HG02588 (cell line): Measurements from ENCODE around the gene PIM2.

ENCODE experiments used
- ATAC-seq: cut with Tn5 transposase; IDR thresholded peaks from one replicate; pipeline ENCODE4 v1.9.1; 2021; ENCODE audit warnings: mild to moderate bottlenecking, moderate library complexity; ENCODE audit not compliant: unreplicated experiment

PIM2 gene

DNA sequence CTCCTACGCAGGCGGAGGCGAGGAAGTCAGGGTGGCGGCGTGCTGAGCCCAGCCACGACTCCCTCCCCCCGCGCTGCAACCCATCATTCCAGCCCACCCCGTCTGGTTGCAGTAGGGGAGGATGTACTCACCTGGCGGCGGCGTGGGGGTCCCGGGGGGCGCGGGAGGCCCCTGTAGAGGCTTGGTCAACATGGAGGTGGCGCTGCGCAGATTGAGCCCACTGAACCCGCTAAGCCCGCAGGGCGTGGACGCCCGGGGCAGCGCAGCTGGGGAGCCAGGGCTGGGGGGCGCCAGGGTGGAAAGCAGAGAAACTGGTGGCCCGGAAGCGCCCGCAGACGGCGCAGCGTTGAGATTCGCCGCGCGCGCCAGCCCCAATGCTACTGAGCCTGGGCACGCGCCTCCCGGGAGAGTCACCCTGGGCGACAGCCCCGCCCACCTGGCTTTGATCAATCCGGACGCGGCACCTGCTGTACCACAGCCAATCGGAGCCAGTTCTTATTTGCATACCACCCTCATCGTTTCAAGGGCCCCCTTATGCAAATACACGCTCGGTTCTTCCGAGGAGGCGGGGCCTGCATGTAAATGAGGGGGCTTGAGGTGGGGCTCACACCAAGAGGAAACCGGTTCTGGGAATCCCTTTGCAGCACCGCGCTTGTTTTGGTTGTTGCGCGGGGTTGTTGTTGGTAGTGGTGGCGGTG is at the start of gene PIM2:
Gene PIM2, minus strand, starts transcription at position 382 of the 698 bp plus-strand sequence. Its CDS starts 190 bp downstream, at position 192.
- peak; percentile 73 for ATAC-seq

GRCh38 chrX:48968377-48968776 is 49.6 kb upstream of the PIM2 start:
- no peak for ATAC-seq

DNA sequence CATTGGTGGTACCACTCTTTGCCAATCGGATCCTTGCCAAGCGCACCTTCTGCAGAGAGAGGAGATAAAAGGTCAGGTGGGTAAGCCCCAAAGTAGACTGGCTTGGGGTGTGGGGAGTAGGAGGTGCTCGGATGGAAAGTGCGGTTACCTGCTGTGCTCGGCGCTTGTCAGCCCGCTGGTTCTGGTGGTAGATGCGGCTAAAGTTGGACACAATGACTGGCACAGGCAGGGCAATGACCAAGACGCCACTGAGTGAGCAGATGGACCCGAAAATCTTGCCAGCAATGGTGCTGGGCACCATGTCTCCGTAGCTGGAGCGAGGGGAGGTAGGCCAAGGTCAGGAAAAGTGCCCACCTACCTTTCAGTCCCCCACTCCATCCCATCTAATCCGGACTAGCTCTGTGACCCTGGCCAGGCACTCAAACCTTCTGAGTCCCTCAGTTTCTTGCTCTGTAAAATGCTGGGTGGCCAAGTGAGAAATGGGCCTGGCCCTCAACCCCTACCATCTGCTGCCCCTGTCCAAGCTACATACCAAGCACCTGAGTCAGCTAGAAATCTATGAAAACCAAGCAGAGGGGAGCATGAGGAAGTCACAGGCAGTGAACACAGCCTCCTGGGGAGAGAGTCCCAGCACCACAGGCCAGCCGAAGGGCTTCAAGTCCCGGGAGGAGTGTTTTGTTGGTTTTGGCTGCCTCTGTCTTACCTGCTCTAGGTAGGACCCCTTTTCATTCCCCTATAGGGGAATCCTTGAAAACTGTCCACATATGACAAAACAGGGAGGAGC is 48.2 kb upstream of the PIM2 start:
- no peak for ATAC-seq

DNA sequence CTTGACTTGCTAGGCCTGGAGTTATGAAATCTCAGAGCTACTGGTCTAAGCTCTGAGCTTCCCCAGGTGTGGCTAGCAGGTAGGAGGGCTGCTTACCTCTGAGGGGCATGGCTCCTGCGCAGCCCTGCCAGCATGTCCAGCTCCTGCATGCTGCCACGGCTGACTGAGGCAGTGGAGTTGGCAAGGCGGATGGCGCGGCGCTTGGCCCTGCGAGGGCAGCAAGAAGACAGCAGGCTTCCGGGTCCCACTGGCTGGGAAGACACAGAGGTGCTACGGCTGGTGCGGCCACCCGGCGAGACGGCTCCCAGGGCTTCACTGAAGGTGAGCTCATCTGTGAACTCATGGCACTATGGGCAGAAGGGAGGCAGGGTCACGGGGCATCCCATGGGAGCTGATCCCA is 47.1 kb upstream of the PIM2 start:
- no peak for ATAC-seq

DNA sequence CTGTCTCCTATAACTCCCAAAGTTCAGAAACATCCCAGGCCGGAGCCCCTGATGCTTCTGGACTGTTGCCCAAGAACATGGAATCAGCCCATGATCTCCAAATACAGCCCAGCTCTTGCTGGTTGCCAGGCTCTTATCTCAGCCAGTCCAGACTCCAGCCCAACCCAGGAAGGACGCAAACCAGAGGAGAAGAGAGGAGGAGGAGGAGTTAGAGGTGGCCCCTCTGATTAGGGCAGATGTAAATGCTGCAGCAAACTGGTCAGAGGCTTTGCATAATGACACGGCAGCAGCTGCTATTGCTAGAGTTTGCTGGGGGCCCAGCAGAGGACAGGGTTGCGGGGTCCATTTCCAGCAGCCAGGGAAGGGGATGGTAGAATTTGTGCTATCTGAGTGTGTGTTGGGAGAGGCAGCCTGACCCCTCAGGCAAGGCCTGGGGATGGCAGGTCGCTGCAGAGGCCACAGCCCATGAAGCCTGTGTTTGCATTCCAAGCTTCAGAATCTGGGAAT is 42.8 kb upstream of the PIM2 start:
- ATAC-seq = no peak

DNA sequence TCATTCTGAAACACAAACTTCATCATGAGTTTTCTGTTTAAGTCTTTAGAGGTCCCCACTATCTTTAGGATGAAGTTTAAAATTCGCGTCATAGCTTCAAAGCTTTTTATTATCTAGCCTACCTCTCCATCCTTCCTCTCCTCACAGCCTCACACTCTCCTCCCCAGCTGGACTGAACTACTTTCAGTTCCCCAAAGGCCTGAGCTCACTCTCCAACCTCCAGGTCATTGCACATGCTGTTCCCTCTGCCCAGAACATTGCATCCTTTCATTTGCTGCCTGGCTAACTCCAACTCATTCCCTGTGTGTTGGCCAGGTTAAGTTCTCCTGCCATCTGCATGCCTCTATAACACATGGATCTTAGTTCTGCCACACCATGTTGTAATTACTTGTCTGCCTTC is 41.5 kb upstream of the PIM2 start:
- ATAC-seq = no peak

- no peak for ATAC-seq
Measured at GRCh38 chrX:48958635-48959094, 39.8 kb upstream of the PIM2 start.

DNA sequence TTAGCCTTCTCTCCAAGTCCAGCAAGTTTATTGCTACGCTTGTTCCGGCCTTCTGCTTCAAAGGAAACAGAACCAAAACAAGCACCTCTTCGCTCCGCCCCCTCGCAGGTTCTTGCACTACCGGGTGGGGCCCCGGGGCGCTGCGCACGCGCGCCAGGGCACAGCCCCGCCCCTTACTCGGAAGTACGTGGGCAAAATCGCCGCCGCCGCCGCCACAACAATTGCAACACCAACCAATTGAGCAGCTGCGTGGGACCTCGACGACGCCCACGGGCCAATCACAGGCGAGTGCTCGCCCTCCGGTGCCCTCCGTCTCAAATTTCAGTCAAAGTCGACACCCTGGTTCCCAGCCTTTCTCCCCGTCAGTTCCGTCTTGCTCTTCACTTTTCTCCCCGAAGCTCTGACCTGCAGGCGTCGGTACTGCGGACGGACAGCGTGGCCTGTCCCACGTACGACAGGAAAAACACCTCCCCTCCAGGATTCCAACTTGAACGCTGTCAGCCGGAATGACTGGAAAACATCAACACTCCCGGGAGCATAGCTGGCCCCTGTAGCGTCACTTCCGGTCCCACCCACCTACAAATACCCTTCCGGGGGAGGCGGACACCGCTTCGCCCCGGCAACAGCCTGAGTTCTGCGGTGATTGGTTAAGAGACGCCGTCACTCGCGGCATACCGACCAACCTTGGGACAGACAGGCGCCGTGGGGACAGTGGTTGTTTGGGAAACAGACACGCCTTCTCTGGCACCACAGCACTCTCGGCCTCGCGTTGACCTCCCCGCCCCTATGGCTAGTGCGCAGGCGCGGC is 39.2 kb upstream of the PIM2 start:
- ATAC-seq = peak; percentile 77

- peak; percentile 36 for ATAC-seq
Measured at GRCh38 chrX:48957477-48957826, 38.6 kb upstream of the PIM2 start, which contains the start of gene OTUD5. Gene OTUD5 (minus strand): TSS chrX:48957607. CDS start chrX:48957570, 37 bp downstream.

GRCh38 chrX:48956728-48957414 is 38.0 kb upstream of the PIM2 start:
- ATAC-seq = no peak

DNA sequence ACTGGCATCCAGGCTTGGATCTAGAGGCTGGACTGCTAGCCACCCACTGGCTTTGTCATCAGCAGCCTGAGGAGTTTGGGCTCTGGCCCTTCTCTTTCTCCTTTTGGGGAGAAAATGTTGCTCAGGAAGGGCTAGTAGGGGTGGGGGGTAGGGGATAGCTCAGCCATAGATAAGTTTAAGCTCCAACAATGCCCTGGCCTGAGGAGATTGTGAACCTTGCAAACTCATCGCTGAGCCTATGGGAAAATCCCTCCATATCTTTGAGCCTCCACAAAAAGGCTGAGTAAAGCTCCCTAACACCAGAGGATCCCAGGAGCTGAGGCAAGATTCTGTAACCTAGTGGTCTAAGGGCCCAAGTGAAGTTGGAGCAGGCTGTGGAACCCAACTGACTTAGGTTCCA is 29.8 kb upstream of the PIM2 start:
- no peak for ATAC-seq

GRCh38 chrX:48945517-48946348 is 26.9 kb upstream of the PIM2 start:
- no peak for ATAC-seq

- ATAC-seq = no peak
Measured at GRCh38 chrX:48942895-48943294, 24.1 kb upstream of the PIM2 start.

DNA sequence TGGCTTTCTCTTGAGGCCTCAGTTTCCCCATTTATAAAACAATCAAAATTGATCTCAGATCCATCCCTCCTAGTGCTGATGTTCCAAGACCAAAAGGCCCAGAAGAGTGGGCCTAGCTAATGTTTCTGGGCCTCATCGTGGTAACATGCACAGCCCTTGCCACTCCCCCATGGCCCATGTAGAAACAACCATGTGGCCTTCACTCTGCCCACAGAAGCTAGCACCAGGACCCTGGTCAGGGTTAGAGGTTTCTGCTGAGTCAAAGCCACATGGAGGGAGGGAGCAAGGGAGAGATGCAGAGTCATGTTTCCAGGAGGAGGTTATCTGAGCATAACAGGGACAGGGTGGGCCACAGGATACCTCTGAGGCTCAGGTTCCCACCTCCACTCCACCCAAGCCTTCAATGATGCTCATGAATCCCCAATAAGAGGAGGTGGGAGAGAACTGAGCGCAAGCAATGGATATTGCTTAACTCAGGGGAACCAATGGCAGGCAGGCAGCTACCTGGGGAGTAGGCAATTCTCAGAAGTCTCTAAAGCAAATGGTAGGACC is 21.7 kb upstream of the PIM2 start:
- no peak for ATAC-seq

- ATAC-seq = no peak
Measured at GRCh38 chrX:48939524-48940228, 20.9 kb upstream of the PIM2 start.

DNA sequence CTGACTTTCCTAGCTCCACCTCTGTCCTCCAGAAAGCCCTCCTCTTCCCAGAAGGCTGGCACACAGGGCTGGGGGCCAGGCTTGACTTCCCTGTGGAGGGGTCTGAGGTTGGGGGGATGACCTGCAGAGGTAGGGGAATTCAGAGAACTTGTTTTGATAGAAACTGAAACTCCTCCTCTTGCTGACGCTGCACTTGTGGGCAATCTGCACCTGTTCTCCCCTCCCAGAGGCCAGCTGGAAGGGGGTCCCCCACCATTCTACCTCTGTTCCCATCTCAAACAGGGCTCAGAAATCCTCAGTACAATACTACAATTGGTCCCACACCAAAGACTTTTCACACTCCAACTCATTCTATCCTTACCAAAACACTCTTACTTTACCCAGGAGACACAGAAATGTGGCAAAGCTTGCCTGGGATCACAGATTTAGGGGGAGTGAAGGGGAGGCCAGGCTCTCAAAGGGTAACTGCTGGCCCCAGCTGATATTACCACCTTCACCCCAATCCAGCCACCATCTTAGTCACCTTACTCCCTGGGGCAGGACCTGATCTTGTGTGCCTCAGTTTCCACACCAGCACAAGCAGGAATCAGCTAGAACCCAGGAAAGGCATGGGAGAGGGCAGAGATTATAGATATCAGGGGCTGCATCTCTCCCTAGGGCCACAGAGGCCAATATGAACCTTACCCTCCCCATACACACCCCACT is 20.0 kb upstream of the PIM2 start:
- peak; percentile 44 for ATAC-seq

- ATAC-seq = peak; percentile 63
Measured at GRCh38 chrX:48937054-48937907, 18.5 kb upstream of the PIM2 start.
